Epithelial cell of proximal tubule (primary cell): ENCODE results near the gene GNAZ. TPM values are rescaled to one million over a fixed set of nuclear protein-coding genes. Genes with fewer than 3 reads are reported as not detected.
"Not testable (repeated sequence)": the region's sequence is repeated elsewhere in the genome, so short reads cannot be mapped to it uniquely, and the experiment has no call there.

ENCODE experiments used
- DNase-seq: peaks from one replicate; pipeline ENCODE4 v3.0.0-alpha.2; 2011; ENCODE audit warnings: low read depth
- H3K4me3 ChIP-seq: 2 replicates; pipeline ENCODE4 v1.5.1; 2011; ENCODE audit warnings: low read depth, mild to moderate bottlenecking, low read length
- CTCF ChIP-seq: conservative IDR thresholded peaks from 2 replicates; pipeline ENCODE4 v1.5.1; 2012; ENCODE audit warnings: low read depth, mild to moderate bottlenecking, low read length
- total RNA-seq: library from RNA; depleted of rRNA; stranded (reverse); fragments of >200 nt; gene quantifications from 2 replicates; pipeline ENCODE4 v1.2.3, GENCODE V29; 2015

The GNAZ gene
- total RNA-seq, 1 donor from 2014 or later, result 10.3 TPM

GRCh38 chr22:23045461-23045860 is 24.9 kb upstream of the GNAZ start:
- H3K4me3 ChIP-seq, result no peak overlapping the region
- DNase-seq, result no peak
- no peak for TF ChIP-seq CTCF

- TF ChIP-seq CTCF, result no peak
- no peak for DNase-seq
- H3K4me3 ChIP-seq, result no peak overlapping the region
Measured at GRCh38 chr22:23047265-23047664, 23.1 kb upstream of the GNAZ start.

- no peak for TF ChIP-seq CTCF
- DNase-seq, result no peak
- H3K4me3 ChIP-seq, result no peak overlapping the region
Measured at GRCh38 chr22:23047742-23048141, 22.6 kb upstream of the GNAZ start.

GRCh38 chr22:23050546-23050945 is 19.8 kb upstream of the GNAZ start:
- DNase-seq, H3K4me3 ChIP-seq: not testable (repeated sequence)

GRCh38 chr22:23053051-23053707 is 17.1 kb upstream of the GNAZ start:
- no peak overlapping the region for H3K4me3 ChIP-seq
- TF ChIP-seq CTCF, result no peak

GRCh38 chr22:23053912-23054530 is 16.3 kb upstream of the GNAZ start:
- no peak for TF ChIP-seq CTCF
- H3K4me3 ChIP-seq, result no peak overlapping the region
- no peak for DNase-seq

More at GRCh38 chr22:23053051-23053707, 17.1 kb upstream of the GNAZ start:
- no peak for DNase-seq

GRCh38 chr22:23054531-23055257 is 15.6 kb upstream of the GNAZ start:
- H3K4me3 ChIP-seq, result no peak overlapping the region
- peak; percentile 10 for DNase-seq
- no peak for TF ChIP-seq CTCF
